Measurements from ENCODE around the gene WSCD1. TPM values are rescaled to one million over a fixed set of nuclear protein-coding genes. Genes with fewer than 3 reads are reported as not detected.

WSCD1 gene
- total RNA-seq, 2 donors from 2014 or later: 1.7 to 4.1 TPM

GRCh38 chr17:6097005-6097279, 26.8 kb downstream of the WSCD1 start:
- Histone ChIP-seq H3K9me3 (no peaks in the 10 kb centered on the region), H3K4me1 (replicated peaks) (no peaks in the 10 kb centered on the region), H3K27me3 (replicated peaks; ENCODE audit: insufficient read depth) (no peaks in the 10 kb centered on the region), H3K4me3 (no peak overlapping the region), H3K27ac (no peak overlapping the region), H3K36me3 (no peaks in the 10 kb centered on the region)
- DNase-seq (ENCODE audit: low spot score): no peak
- WGBS: 80% methylated on average over 10 of the region's 10 CpGs
- TF ChIP-seq POLR2AphosphoS5 (IDR thresholded peaks at IDR 0.05): no peak
- intact Hi-C loops (cut with DNase I): no loop called here

GRCh38 chr17:6098050-6098822, 28.1 kb downstream of the WSCD1 start:
- TF ChIP-seq POLR2A (IDR thresholded peaks at IDR 0.05) (no peak), CTCF (IDR thresholded peaks at IDR 0.05) (no peak), POLR2AphosphoS5 (IDR thresholded peaks at IDR 0.05) (no peak)

GRCh38 chr17:6098823-6099180, 28.6 kb downstream of the WSCD1 start:
- Histone ChIP-seq H3K27me3 (replicated peaks; ENCODE audit: insufficient read depth) (no peaks in the 10 kb centered on the region), H3K9me3 (no peaks in the 10 kb centered on the region), H3K27ac (no peak overlapping the region), H3K36me3 (no peaks in the 10 kb centered on the region), H3K4me1 (replicated peaks) (no peaks in the 10 kb centered on the region), H3K4me3 (no peak overlapping the region)
- TF ChIP-seq CTCF (IDR thresholded peaks at IDR 0.05): no peak
- no peak for TF ChIP-seq POLR2A (IDR thresholded peaks at IDR 0.05)
- no peak for TF ChIP-seq POLR2AphosphoS5 (IDR thresholded peaks at IDR 0.05)
- WGBS: 90% methylated on average over 1 of the region's 1 CpG
- no peak for DNase-seq (ENCODE audit: low spot score)
- intact Hi-C loops (cut with DNase I): no loop called here

More at GRCh38 chr17:6098050-6098822, 28.1 kb downstream of the WSCD1 start:
- no peaks in the 10 kb centered on the region for H3K36me3 ChIP-seq
- H3K27me3 ChIP-seq (replicated peaks; ENCODE audit: insufficient read depth): no peaks in the 10 kb centered on the region
- no peaks in the 10 kb centered on the region for H3K9me3 ChIP-seq
- H3K4me1 ChIP-seq (replicated peaks): no peaks in the 10 kb centered on the region
- DNase-seq (ENCODE audit: low spot score): no peak
- WGBS: 24% methylated on average over 11 of the region's 11 CpGs
- intact Hi-C loops (cut with DNase I): no loop called here
- no peak overlapping the region for H3K4me3 ChIP-seq
- no peak overlapping the region for H3K27ac ChIP-seq

- no peak for DNase-seq (ENCODE audit: low spot score)
- no peak for TF ChIP-seq CTCF (IDR thresholded peaks at IDR 0.05)
- TF ChIP-seq POLR2A (IDR thresholded peaks at IDR 0.05): no peak
- TF ChIP-seq POLR2AphosphoS5 (IDR thresholded peaks at IDR 0.05): no peak
- 85% methylated on average over 8 of the region's 8 CpGs for WGBS
- Histone ChIP-seq H3K27ac (no peak overlapping the region), H3K4me1 (replicated peaks) (no peaks in the 10 kb centered on the region), H3K27me3 (replicated peaks; ENCODE audit: insufficient read depth) (no peaks in the 10 kb centered on the region), H3K4me3 (no peak overlapping the region), H3K9me3 (no peaks in the 10 kb centered on the region), H3K36me3 (no peaks in the 10 kb centered on the region)
- intact Hi-C loops (cut with DNase I): no loop called here
These were observed 29.3 kb downstream of the WSCD1 start for GRCh38 chr17:6099492-6099891.

GRCh38 chr17:6100146-6100545, 30.0 kb downstream of the WSCD1 start:
- 93% methylated on average over 9 of the region's 9 CpGs for WGBS
- no peak for DNase-seq (ENCODE audit: low spot score)

More at GRCh38 chr17:6100146-6100545, 30.0 kb downstream of the WSCD1 start:
- no peak overlapping the region for H3K4me3 ChIP-seq
- H3K9me3 ChIP-seq: no peaks in the 10 kb centered on the region
- intact Hi-C loops (cut with DNase I): no loop called here
- no peaks in the 10 kb centered on the region for H3K27me3 ChIP-seq (replicated peaks; ENCODE audit: insufficient read depth)
- no peak overlapping the region for H3K27ac ChIP-seq
- H3K36me3 ChIP-seq: no peaks in the 10 kb centered on the region
- H3K4me1 ChIP-seq (replicated peaks): no peaks in the 10 kb centered on the region
- TF ChIP-seq POLR2A (IDR thresholded peaks at IDR 0.05): no peak
- TF ChIP-seq CTCF (IDR thresholded peaks at IDR 0.05): no peak
- no peak for TF ChIP-seq POLR2AphosphoS5 (IDR thresholded peaks at IDR 0.05)
